ENCODE measurements around the gene PRDM5.

PRDM5 gene

DNA sequence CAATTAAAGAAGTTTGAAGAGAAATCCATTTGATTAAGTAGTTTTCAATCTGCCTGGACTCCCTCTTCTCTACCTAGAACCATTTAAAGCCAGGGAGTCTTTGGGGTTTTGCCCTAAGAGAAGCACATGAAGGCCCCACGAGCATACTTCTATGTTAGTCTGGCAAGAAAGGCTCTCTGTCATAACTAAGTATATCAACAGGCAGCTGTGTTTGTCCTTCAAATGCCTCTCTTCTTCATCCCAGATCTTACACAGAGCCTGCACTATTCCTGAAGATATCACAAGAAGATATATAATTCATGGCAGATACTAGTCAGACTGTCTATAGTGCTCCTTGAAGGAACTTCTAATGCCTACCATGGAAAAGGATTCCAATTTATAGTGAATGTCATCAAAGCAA, 206.2 kb downstream of the PRDM5 start:
- no peaks in the 10 kb centered on the region for H3K36me3 ChIP-seq
- H3K27ac ChIP-seq: no peak overlapping the region
- no peaks in the 10 kb centered on the region for H3K27me3 ChIP-seq (ENCODE audit: insufficient read depth, low read depth, severe bottlenecking)
- H3K9me3 ChIP-seq (ENCODE audit: severe bottlenecking): no peaks in the 10 kb centered on the region
- H3K4me3 ChIP-seq (ENCODE audit: low read depth, low read length): no peak overlapping the region
- TF ChIP-seq, protein P1, sequence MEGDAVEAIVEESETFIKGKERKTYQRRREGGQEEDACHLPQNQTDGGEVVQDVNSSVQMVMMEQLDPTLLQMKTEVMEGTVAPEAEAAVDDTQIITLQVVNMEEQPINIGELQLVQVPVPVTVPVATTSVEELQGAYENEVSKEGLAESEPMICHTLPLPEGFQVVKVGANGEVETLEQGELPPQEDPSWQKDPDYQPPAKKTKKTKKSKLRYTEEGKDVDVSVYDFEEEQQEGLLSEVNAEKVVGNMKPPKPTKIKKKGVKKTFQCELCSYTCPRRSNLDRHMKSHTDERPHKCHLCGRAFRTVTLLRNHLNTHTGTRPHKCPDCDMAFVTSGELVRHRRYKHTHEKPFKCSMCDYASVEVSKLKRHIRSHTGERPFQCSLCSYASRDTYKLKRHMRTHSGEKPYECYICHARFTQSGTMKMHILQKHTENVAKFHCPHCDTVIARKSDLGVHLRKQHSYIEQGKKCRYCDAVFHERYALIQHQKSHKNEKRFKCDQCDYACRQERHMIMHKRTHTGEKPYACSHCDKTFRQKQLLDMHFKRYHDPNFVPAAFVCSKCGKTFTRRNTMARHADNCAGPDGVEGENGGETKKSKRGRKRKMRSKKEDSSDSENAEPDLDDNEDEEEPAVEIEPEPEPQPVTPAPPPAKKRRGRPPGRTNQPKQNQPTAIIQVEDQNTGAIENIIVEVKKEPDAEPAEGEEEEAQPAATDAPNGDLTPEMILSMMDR (IDR thresholded peaks at IDR 0.05; ENCODE audit: low read depth, low read length): no peak
- DNase-seq: no peak

DNA sequence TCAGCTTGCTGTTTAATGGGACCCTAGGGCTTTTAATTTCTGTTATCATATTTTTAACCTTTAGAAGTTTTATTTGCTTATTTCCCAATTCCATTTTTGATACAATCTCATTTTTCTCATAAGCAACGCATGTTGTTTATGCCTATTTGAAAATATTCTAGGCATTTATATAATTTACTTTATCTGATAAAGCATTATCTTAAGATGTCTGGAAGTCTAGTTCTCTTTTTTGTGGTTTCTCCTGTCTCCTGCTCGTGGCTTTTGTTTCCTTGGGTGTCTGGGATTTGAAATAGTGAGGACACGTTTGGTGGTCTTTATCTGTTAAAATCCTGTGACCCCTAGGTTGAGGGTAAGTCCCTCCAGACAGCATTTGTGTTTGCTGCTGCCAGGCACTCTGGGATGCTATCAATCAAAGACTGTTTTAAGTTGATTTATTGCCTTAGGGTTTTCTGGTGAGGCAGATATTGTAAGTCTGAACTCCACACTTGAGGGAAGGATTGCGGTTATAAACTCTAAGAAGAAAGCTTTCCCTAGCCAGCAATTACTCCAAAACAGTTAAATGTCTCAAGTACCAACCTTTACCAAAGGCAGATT, 208.0 kb downstream of the PRDM5 start:
- H3K9me3 ChIP-seq (ENCODE audit: severe bottlenecking): no peaks in the 10 kb centered on the region
- no peaks in the 10 kb centered on the region for H3K27me3 ChIP-seq (ENCODE audit: insufficient read depth, low read depth, severe bottlenecking)
- no peak overlapping the region for H3K4me3 ChIP-seq (ENCODE audit: low read depth, low read length)
- TF ChIP-seq, protein P1 (IDR thresholded peaks at IDR 0.05; ENCODE audit: low read depth, low read length): no peak
- no peak overlapping the region for H3K27ac ChIP-seq
- DNase-seq: no peak
- no peaks in the 10 kb centered on the region for H3K36me3 ChIP-seq

DNA sequence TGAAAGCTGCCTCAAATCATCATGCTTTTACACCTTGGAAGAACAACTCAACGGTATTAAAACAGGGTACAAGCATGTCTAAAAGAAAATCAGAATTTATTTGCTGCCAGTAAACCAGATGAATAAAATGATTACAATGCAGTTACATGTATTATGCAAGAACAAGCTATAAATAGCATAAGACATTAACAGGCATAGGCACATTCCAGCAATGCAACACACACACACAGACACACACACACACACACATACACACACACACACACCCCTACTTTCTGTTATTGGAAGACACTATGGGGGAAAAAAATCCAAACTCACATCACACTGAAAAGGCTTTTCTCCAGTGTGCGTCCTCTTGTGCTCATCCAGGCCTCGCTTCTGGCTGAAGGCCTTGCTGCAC, 212.5 kb downstream of the PRDM5 start:
- Histone ChIP-seq H3K36me3 (no peaks in the 10 kb centered on the region), H3K9me3 (ENCODE audit: severe bottlenecking) (no peaks in the 10 kb centered on the region), H3K4me3 (ENCODE audit: low read depth, low read length) (no peak overlapping the region), H3K27me3 (ENCODE audit: insufficient read depth, low read depth, severe bottlenecking) (no peaks in the 10 kb centered on the region), H3K27ac (no peak overlapping the region)
- TF ChIP-seq, protein P1 (IDR thresholded peaks at IDR 0.05; ENCODE audit: low read depth, low read length): no peak
- no peak for DNase-seq

DNA sequence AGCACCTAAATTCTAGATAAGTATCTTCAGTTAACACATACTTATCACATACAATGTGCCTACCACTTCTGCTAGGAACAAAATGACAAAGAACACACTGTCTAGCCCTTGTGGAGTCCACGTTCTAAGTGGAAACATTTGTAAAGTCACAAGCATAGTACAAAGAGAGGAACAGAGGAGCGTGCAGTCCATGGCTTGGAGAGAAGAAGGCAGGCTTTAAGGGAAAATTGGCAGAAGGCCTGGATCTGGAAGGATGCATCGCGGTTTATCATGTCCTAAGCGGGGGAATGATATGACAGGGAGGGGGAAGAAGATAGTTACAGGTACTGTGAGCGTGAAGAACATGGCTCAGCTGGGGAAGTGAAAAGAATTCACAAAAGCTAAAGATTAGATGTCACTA, 218.0 kb downstream of the PRDM5 start:
- Histone ChIP-seq H3K27ac (no peak overlapping the region), H3K4me3 (ENCODE audit: low read depth, low read length) (no peak overlapping the region), H3K9me3 (ENCODE audit: severe bottlenecking) (no peaks in the 10 kb centered on the region), H3K36me3 (no peaks in the 10 kb centered on the region), H3K27me3 (ENCODE audit: insufficient read depth, low read depth, severe bottlenecking) (no peaks in the 10 kb centered on the region)
- DNase-seq: no peak
- TF ChIP-seq, protein P1 (IDR thresholded peaks at IDR 0.05; ENCODE audit: low read depth, low read length): no peak

DNA sequence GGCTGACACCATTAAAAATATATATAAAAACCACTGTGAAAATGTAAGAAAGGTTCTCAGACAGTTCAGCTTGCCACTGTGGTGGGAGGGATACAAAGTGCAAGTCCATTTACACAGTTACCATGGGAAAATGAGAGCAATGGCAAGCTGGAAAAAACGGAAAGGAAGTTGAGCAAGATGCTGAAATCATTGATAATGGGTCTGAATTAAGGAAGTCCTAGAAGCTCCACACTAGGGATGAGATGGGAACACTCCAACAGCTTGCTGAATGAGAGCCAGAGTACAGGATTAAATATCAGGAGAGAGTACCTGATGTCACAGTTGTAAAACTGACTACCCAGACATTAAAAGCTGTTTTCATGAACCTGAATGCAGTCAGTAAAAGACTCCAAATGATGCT, 218.6 kb downstream of the PRDM5 start:
- H3K27me3 ChIP-seq (ENCODE audit: insufficient read depth, low read depth, severe bottlenecking): no peaks in the 10 kb centered on the region
- no peak overlapping the region for H3K27ac ChIP-seq
- TF ChIP-seq, protein P1 (IDR thresholded peaks at IDR 0.05; ENCODE audit: low read depth, low read length): no peak
- H3K4me3 ChIP-seq (ENCODE audit: low read depth, low read length): no peak overlapping the region
- no peak for DNase-seq
- no peaks in the 10 kb centered on the region for H3K9me3 ChIP-seq (ENCODE audit: severe bottlenecking)
- no peaks in the 10 kb centered on the region for H3K36me3 ChIP-seq

DNA sequence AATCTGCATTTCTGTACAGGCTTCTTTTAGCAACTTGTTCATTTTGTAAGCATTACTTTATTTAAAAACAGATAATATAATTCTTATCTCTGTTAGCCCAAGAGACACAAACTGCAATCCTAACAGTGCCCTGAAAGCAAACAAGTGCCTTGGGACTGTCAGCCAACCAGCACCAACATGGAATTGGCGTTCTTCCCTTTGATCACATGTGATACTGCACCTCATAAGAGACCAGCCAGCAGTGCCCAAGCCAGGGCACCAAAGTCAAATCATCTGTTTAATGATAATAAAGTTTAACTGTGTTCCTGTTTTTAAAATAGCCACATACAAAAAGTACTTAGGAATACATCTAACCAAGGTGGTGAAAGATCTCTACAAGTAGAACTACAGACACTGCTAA, 223.2 kb downstream of the PRDM5 start:
- H3K36me3 ChIP-seq: no peaks in the 10 kb centered on the region
- no peak overlapping the region for H3K27ac ChIP-seq
- no peak overlapping the region for H3K4me3 ChIP-seq (ENCODE audit: low read depth, low read length)
- TF ChIP-seq, protein P1 (IDR thresholded peaks at IDR 0.05; ENCODE audit: low read depth, low read length): no peak
- H3K9me3 ChIP-seq (ENCODE audit: severe bottlenecking): no peaks in the 10 kb centered on the region
- DNase-seq: no peak
- no peaks in the 10 kb centered on the region for H3K27me3 ChIP-seq (ENCODE audit: insufficient read depth, low read depth, severe bottlenecking)
